RWPE2 (cell line): Measurements from ENCODE around the gene MLKL.

Experiments
- ATAC-seq: fragments of 200-7000 bp; cut with Tn5 transposase; 3 replicates; pipeline ENCODE4 v1.9.1; 2021; ENCODE audit warnings: low read depth
- DNase-seq: peaks from one replicate; pipeline ENCODE4 v3.0.0-alpha.2; 2020; ENCODE audit warnings: low spot score
- H3K27ac ChIP-seq: fragments of 450-650 bp; 2 replicates; pipeline ENCODE4 v1.5.1; 2017; ENCODE audit warnings: mild to moderate bottlenecking; ENCODE audit not compliant: poor library complexity, severe bottlenecking
- H3K27me3 ChIP-seq: fragments of 250-450 bp; sonication (Bioruptor Pico); 2 replicates; pipeline ENCODE4 v1.5.1; 2021; ENCODE audit warnings: mild to moderate bottlenecking, moderate library complexity; ENCODE audit not compliant: insufficient read depth, poor library complexity, severe bottlenecking
- H3K36me3 ChIP-seq: fragments of 250-450 bp; sonication (Bioruptor Pico); 2 replicates; pipeline ENCODE4 v1.5.1; 2020; ENCODE audit warnings: low read depth, mild to moderate bottlenecking, moderate library complexity
- H3K4me1 ChIP-seq: fragments of 250-450 bp; sonication (Bioruptor Pico); 2 replicates; pipeline ENCODE4 v1.5.1; 2021; ENCODE audit warnings: mild to moderate bottlenecking, moderate library complexity; ENCODE audit not compliant: insufficient read depth, poor library complexity, severe bottlenecking
- H3K4me3 ChIP-seq: fragments of 250-450 bp; sonication (Bioruptor Pico); 2 replicates; pipeline ENCODE4 v1.5.1; 2021; ENCODE audit warnings: mild to moderate bottlenecking, moderate library complexity; ENCODE audit not compliant: severe bottlenecking
- H3K9me3 ChIP-seq: fragments of 250-450 bp; sonication (Bioruptor Pico); 2 replicates; pipeline ENCODE4 v1.5.1; 2021; ENCODE audit warnings: mild to moderate bottlenecking, moderate library complexity; ENCODE audit not compliant: severe bottlenecking
- TF ChIP-seq, protein P1 (sequence below): fragments of 450-650 bp; IDR thresholded peaks from one replicate; pipeline ENCODE4 v1.5.1; 2017; ENCODE audit warnings: mild to moderate bottlenecking, moderate library complexity; ENCODE audit not compliant: poor library complexity, severe bottlenecking

MLKL gene

DNA sequence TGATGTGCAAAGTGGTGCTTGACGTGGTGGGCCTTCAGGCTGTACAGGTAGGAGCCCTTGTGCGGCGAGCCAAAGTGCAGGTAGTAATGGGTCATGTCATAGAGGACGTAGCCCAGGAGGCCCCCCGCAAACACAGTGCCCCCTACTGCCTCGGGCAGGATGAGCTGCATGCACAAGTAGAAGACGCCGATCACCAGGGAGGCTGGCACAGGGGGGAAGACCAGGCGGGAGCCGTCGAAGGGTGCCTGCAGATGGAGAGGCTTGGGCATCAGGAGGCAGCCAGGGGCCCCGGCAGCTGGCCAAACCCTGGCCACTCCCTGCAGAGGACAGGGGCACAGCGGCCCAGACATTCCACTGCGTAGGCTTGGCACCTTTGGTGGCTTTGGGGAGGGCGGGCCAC, 15.7 kb upstream of the MLKL start:
- Histone ChIP-seq H3K4me3 (no peak overlapping the region), H3K27ac (no peak overlapping the region), H3K9me3 (no peaks in the 10 kb centered on the region), H3K27me3 (no peaks in the 10 kb centered on the region), H3K36me3 (no peaks in the 10 kb centered on the region), H3K4me1 (no peaks in the 10 kb centered on the region)
- DNase-seq (no peak), ATAC-seq (no peak)
- TF ChIP-seq, protein P1, sequence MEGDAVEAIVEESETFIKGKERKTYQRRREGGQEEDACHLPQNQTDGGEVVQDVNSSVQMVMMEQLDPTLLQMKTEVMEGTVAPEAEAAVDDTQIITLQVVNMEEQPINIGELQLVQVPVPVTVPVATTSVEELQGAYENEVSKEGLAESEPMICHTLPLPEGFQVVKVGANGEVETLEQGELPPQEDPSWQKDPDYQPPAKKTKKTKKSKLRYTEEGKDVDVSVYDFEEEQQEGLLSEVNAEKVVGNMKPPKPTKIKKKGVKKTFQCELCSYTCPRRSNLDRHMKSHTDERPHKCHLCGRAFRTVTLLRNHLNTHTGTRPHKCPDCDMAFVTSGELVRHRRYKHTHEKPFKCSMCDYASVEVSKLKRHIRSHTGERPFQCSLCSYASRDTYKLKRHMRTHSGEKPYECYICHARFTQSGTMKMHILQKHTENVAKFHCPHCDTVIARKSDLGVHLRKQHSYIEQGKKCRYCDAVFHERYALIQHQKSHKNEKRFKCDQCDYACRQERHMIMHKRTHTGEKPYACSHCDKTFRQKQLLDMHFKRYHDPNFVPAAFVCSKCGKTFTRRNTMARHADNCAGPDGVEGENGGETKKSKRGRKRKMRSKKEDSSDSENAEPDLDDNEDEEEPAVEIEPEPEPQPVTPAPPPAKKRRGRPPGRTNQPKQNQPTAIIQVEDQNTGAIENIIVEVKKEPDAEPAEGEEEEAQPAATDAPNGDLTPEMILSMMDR = no peak

DNA sequence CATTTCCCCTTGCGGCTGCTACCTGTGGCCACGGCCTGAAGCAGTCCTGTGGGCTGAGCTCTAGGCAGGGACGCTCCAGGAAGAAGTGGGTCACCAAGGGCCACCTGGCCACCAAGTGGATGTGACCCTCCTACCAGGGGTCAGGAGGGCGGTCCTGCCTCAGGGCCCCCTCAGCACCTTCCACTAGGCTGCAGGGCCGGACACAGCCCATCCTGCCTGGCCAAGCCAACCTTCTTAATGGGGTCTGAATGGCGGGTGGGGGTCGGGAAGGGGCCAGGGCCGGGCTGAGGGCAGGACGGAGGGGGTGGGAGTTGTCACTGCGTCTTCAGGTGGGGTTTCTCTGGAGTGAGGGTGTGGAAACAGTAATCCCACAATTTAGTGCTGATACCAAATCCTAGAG, 13.2 kb upstream of the MLKL start:
- ATAC-seq = no peak
- TF ChIP-seq, protein P1 = no peak
- H3K27me3 ChIP-seq = no peaks in the 10 kb centered on the region

DNA sequence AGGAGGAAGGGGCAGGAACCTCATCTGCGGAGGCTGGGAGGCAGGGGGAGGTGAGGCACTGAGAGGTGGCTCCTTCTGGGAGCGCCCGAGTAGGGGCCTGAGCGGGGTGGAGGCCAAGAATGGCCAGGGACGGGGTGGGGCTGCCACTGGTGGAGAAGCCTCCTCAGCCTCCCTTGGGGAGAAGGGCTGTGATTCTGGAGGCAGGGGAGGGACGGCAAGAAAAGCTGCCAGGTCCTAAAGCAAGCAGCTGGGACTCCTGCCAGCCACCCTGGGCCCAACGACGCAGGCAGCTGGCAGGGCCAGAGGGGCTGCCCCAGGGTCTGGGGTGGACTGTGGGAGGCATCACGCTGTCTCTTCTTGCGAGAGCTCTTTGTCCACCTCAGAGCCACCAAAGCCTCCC, 12.7 kb upstream of the MLKL start:
- Histone ChIP-seq H3K36me3 (no peaks in the 10 kb centered on the region), H3K4me3 (no peak overlapping the region), H3K4me1 (peaks cover 3% of the 10 kb centered on the region), H3K27ac (no peak overlapping the region), H3K27me3 (no peaks in the 10 kb centered on the region), H3K9me3 (no peaks in the 10 kb centered on the region)
- TF ChIP-seq, protein P1 = no peak
- no peak for DNase-seq
- ATAC-seq = no peak

More for the DNA sequence above, 13.2 kb upstream of the MLKL start:
- H3K4me3 ChIP-seq = no peak overlapping the region
- H3K4me1 ChIP-seq = peaks cover 3% of the 10 kb centered on the region
- DNase-seq = no peak
- H3K9me3 ChIP-seq = no peaks in the 10 kb centered on the region
- no peak overlapping the region for H3K27ac ChIP-seq
- H3K36me3 ChIP-seq = no peaks in the 10 kb centered on the region

DNA sequence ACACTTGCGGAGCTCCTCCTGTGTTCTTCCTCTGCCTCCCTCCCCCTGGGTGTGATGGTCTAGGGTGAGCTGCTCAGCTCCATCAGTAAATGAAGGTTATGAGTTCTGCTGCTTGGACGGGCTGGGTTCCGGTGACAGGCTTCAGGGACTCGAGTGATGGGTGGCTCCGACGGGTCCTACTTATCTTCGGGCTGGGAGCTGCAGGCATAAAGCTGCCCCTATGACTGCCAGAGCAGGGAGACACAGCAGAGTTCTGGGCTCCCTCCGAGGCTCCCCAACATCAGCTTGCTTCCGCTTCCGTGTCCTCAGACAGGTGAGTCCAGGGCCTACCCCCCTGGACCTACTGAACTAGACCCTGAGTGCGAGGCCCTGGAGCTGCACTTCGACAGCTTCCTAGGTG, 11.3 kb upstream of the MLKL start:
- no peak for DNase-seq
- no peak overlapping the region for H3K27ac ChIP-seq
- no peaks in the 10 kb centered on the region for H3K9me3 ChIP-seq
- no peaks in the 10 kb centered on the region for H3K27me3 ChIP-seq
- ATAC-seq = no peak
- no peak overlapping the region for H3K4me3 ChIP-seq
- H3K4me1 ChIP-seq = peaks cover 3% of the 10 kb centered on the region
- no peaks in the 10 kb centered on the region for H3K36me3 ChIP-seq
- TF ChIP-seq, protein P1 = no peak

DNA sequence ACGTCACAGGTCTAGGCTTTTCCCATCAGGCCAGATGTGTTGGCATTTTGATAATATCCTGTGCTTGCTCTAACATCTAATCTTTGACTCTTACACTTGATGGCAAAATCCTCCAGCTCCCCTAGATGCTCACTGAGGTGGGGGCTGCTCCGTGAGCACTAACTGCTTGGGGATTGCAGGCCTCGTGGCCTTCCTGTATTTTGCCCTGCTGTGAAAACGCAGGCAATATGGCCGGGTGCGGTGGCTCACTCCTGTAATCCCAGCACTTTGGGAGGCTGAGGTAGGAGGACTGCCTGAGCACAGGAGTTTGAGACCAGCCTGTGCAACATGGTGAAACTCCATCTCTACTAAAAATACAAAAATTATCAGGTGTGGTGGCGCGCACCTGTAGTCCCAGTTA, 9.7 kb upstream of the MLKL start:
- H3K36me3 ChIP-seq = no peaks in the 10 kb centered on the region
- no peak overlapping the region for H3K4me3 ChIP-seq
- no peak for DNase-seq
- no peak overlapping the region for H3K27ac ChIP-seq
- TF ChIP-seq, protein P1 = no peak
- H3K27me3 ChIP-seq = no peaks in the 10 kb centered on the region
- peaks cover 3% of the 10 kb centered on the region for H3K4me1 ChIP-seq
- H3K9me3 ChIP-seq = no peaks in the 10 kb centered on the region
- ATAC-seq = no peak
